Naive B cell (primary cell): ENCODE measurements around the gene MTHFD1L. TPM values are rescaled to one million over a fixed set of nuclear protein-coding genes. Genes with fewer than 3 reads are reported as not detected.

ENCODE experiments used
- ATAC-seq, 2 donors: fragments of 150-1000 bp; cut with Tn5 transposase; 2 replicates each; pipeline ENCODE4 v1.10.0; 2021; ENCODE audit warnings: low read depth in 2 of 2, mild to moderate bottlenecking in 2 of 2, moderate library complexity in 2 of 2
- DNase-seq: peaks from one replicate; pipeline ENCODE4 v3.0.0; 2022
- H3K27ac Mint-ChIP-seq, 6 donors: one replicate each; pipeline ENCODE4 v1.8.0; 2020 to 2022; ENCODE audit warnings: mild to moderate bottlenecking in 6 of 6, mixed read lengths in 6 of 6, moderate library complexity in 5 of 6, inconsistent platforms in 2 of 6
- H3K27me3 Mint-ChIP-seq, 3 donors: one replicate each; pipeline ENCODE4 v1.8.0; 2021 to 2022; ENCODE audit warnings: mixed read lengths in 3 of 3, mild to moderate bottlenecking in 1 of 3
- H3K36me3 Mint-ChIP-seq, 2 donors: one replicate each; pipeline ENCODE4 v1.8.0; 2020 to 2022; ENCODE audit warnings: mixed read lengths in 2 of 2, inconsistent platforms in 1 of 2, mild to moderate bottlenecking in 1 of 2
- H3K4me1 Mint-ChIP-seq, 3 donors: one replicate each; pipeline ENCODE4 v1.8.0; 2020 to 2022; ENCODE audit warnings: mixed read lengths in 3 of 3, inconsistent platforms in 1 of 3, mild to moderate bottlenecking in 1 of 3, moderate library complexity in 1 of 3
- H3K4me3 Mint-ChIP-seq, 8 donors: one replicate each; pipeline ENCODE4 v1.8.0; 2020 to 2022; ENCODE audit warnings: mild to moderate bottlenecking in 8 of 8, mixed read lengths in 8 of 8, moderate library complexity in 8 of 8, inconsistent platforms in 2 of 8
- H3K9me3 Mint-ChIP-seq, 7 donors: one replicate each; pipeline ENCODE4 v1.8.0; 2020 to 2022; ENCODE audit warnings: mixed read lengths in 7 of 7, mild to moderate bottlenecking in 5 of 7, inconsistent platforms in 2 of 7, moderate library complexity in 1 of 7
- polyA plus RNA-seq, 6 donors: library from polyadenylated mRNA; unstranded; fragments of 300-500 nt; fragmentation: Illumina TruSeq; gene quantifications; one replicate each; pipeline ENCODE4 v1.2.3, GENCODE V29; 2021; ENCODE audit warnings: low read depth in 6 of 6

MTHFD1L gene
- polyA plus RNA-seq, 6 donors from 2014 or later: 0.45 to 2.5 (median 1.5) TPM

DNA sequence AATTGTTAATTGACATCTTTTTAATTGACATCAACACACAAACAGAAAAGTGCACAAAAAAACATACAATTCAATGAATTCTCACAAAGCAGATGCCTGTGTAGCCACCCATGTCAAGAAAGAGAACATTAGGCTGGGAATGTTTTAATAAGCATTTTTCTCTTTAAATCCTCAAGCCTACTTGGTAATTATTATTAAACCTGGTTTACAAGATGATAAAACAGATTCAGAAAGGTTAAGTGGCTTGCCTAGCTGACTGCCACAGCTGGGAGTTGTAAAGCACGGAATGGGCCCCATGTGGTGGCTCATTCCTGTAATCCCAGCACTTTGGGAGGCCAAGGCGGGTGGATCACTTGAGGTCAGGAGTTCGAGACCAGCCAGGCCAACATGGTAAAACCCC lies 284.3 kb downstream of the MTHFD1L start:
- Mint-ChIP-seq H3K27me3 (peaks cover 12 to 19% (median 17%) of the 10 kb centered on the region in 3 donors), H3K4me1 (no peaks in the 10 kb centered on the region), H3K4me3 (no peak overlapping the region), H3K9me3 (peaks cover 0 to 6% (median 4%) of the 10 kb centered on the region in 7 donors), H3K36me3 (peaks cover 0 to 8% of the 10 kb centered on the region in 2 donors), H3K27ac (no peak overlapping the region)
- DNase-seq (no peak), ATAC-seq (no peak)
